Right atrium auricular region (tissue), 2 donors: ENCODE results near the gene LUC7L2. TPM values are rescaled to one million over a fixed set of nuclear protein-coding genes. Genes with fewer than 3 reads are reported as not detected.

Experiments used
- DNase-seq: peaks from one replicate; pipeline ENCODE4 v3.0.0-alpha.2; 2019; ENCODE audit warnings: low spot score
- H3K27ac ChIP-seq, 2 donors: fragments of 200-600 bp; sonication (generic); 1 replicate in 1 of 2; 2 replicates in 1 of 2; pipeline ENCODE4 v1.5.1; 2016 to 2019
- H3K27me3 ChIP-seq, 2 donors: fragments of 200-600 bp; sonication (generic); one replicate each; pipeline versions ENCODE4 v1.5.1 to v1.6.0; 2017 to 2019
- H3K36me3 ChIP-seq: fragments of 200-600 bp; sonication (generic); one replicate; pipeline ENCODE4 v1.5.1; 2016
- H3K4me1 ChIP-seq, 2 donors: fragments of 200-600 bp; sonication (generic); one replicate each; pipeline versions ENCODE4 v1.5.1 to v1.6.0; 2017 to 2019
- H3K4me3 ChIP-seq, 2 donors: fragments of 200-600 bp; sonication (generic); 1 replicate in 1 of 2; 2 replicates in 1 of 2; pipeline ENCODE4 v1.5.1; 2017 to 2019; ENCODE audit warnings: mild to moderate bottlenecking in 1 of 2, moderate library complexity in 1 of 2
- H3K9me3 ChIP-seq, 2 donors: fragments of 200-600 bp; sonication (generic); one replicate each; pipeline ENCODE4 v1.5.1; 2019
- CTCF ChIP-seq, 2 donors: fragments of 200-600 bp; sonication (generic); IDR thresholded peaks; one replicate each; pipeline ENCODE4 v1.5.1; 2019; ENCODE audit warnings: antibody characterized with exemption in 2 of 2
- total RNA-seq, 2 donors: library from RNA; depleted of rRNA; stranded (reverse); fragments of >200 nt; gene quantifications; one replicate each; pipeline ENCODE4 v1.1.0, GENCODE V29; 2016

Gene LUC7L2
- total RNA-seq, 2 donors from 2014 or later = 35.0 to 37.2 TPM

GRCh38 chr7:139431459-139431858, 71.8 kb downstream of the LUC7L2 start:
- H3K27me3 ChIP-seq = no peaks in the 10 kb centered on the region
- H3K9me3 ChIP-seq = no peaks in the 10 kb centered on the region
- H3K4me1 ChIP-seq = peaks cover 0 to 20% of the 10 kb centered on the region in 2 donors
- no peak overlapping the region for H3K4me3 ChIP-seq
- no peak for TF ChIP-seq CTCF (IDR thresholded peaks at IDR 0.05)
- peak overlapping the region in 1 of 2 donors; percentile 32 for H3K27ac ChIP-seq
- DNase-seq = no peak
- no peaks in the 10 kb centered on the region for H3K36me3 ChIP-seq

DNA sequence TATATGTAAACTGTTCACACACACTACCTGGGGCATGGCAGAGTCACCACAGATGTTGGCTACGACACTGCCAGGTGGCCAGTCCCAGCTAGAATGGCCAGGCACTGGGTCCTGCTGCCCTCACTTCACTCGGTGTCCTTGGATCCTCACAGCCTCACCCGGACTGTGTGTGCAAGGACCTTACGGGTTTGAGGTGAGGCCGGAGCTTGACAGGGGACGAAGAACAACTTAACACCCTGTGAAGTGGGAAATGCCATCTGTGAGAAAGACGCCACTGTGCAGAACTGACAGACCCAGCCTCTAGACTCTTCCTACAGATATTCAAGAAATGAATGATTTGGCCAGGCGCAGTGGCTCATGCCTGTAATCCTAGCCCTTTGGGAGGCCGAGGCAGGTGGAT, 77.1 kb downstream of the LUC7L2 start:
- H3K27ac ChIP-seq = no peak overlapping the region
- no peak overlapping the region for H3K4me3 ChIP-seq
- no peaks in the 10 kb centered on the region for H3K9me3 ChIP-seq
- no peaks in the 10 kb centered on the region for H3K36me3 ChIP-seq
- H3K27me3 ChIP-seq = no peaks in the 10 kb centered on the region
- peaks cover 0 to 12% of the 10 kb centered on the region in 2 donors for H3K4me1 ChIP-seq
- no peak for DNase-seq
- no peak for TF ChIP-seq CTCF (IDR thresholded peaks at IDR 0.05)

DNA sequence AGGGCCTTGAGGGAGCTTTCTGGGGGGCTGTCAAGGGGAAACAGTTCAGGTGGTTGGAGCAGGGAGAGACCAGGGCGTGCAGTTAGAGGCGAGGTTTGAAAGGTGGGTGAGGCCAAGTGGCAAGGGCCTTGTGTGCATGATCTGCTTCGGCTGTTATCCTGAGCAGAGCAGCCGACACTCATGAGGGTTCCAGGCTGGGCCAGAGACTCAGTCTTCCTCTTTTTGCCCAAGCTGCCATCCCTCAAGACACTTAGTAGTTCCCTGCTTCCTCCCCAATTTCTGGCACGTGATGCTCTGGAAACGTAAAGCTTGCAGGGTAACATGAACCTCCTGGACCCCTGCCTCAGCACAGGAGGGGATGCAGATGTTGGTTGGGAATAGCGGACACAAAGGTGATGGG, 79.7 kb downstream of the LUC7L2 start:
- no peak overlapping the region for H3K27ac ChIP-seq
- peaks cover 0 to 4% of the 10 kb centered on the region in 2 donors for H3K4me1 ChIP-seq
- no peak for DNase-seq
- H3K9me3 ChIP-seq = no peaks in the 10 kb centered on the region
- H3K27me3 ChIP-seq = no peaks in the 10 kb centered on the region
- no peak for TF ChIP-seq CTCF (IDR thresholded peaks at IDR 0.05)
- H3K4me3 ChIP-seq = no peak overlapping the region
- no peaks in the 10 kb centered on the region for H3K36me3 ChIP-seq

GRCh38 chr7:139441961-139442360, 82.3 kb downstream of the LUC7L2 start:
- no peak overlapping the region for H3K27ac ChIP-seq
- DNase-seq = no peak
- H3K4me1 ChIP-seq = no peaks in the 10 kb centered on the region
- no peak for TF ChIP-seq CTCF (IDR thresholded peaks at IDR 0.05)
- H3K27me3 ChIP-seq = no peaks in the 10 kb centered on the region
- no peak overlapping the region for H3K4me3 ChIP-seq
- no peaks in the 10 kb centered on the region for H3K36me3 ChIP-seq
- H3K9me3 ChIP-seq = no peaks in the 10 kb centered on the region

- Histone ChIP-seq H3K27me3 (no peaks in the 10 kb centered on the region), H3K36me3 (no peaks in the 10 kb centered on the region), H3K4me3 (no peak overlapping the region), H3K4me1 (no peaks in the 10 kb centered on the region), H3K9me3 (no peaks in the 10 kb centered on the region), H3K27ac (no peak overlapping the region)
- DNase-seq = no peak
- TF ChIP-seq CTCF (IDR thresholded peaks at IDR 0.05) = no peak
Observed at GRCh38 chr7:139446051-139446890, 86.6 kb downstream of the LUC7L2 start.

GRCh38 chr7:139450851-139451250, 91.2 kb downstream of the LUC7L2 start:
- no peaks in the 10 kb centered on the region for H3K4me1 ChIP-seq
- H3K27me3 ChIP-seq = no peaks in the 10 kb centered on the region
- no peaks in the 10 kb centered on the region for H3K9me3 ChIP-seq
- no peak overlapping the region for H3K27ac ChIP-seq
- no peak for TF ChIP-seq CTCF (IDR thresholded peaks at IDR 0.05)
- H3K4me3 ChIP-seq = no peak overlapping the region
- no peak for DNase-seq
- H3K36me3 ChIP-seq = no peaks in the 10 kb centered on the region
